Measurements from ENCODE around the gene TRIM47.
"Not testable (repeated sequence)": the region's sequence is repeated elsewhere in the genome, so short reads cannot be mapped to it uniquely, and the experiment has no call there.

Gene TRIM47

GRCh38 chr17:75869282-75870141 is 8.9 kb downstream of the TRIM47 start:
- no peak for TF ChIP-seq CTCF (IDR thresholded peaks at IDR 0.05; ENCODE audit: low read depth, low read length)
- H3K4me3 ChIP-seq (ENCODE audit: low read depth, low read length) = no peak overlapping the region
- H3K27me3 ChIP-seq = no peaks in the 10 kb centered on the region
- H3K36me3 ChIP-seq = no peaks in the 10 kb centered on the region
- DNase-seq = no peak
- H3K9me3 ChIP-seq = no peaks in the 10 kb centered on the region
- H3K4me1 ChIP-seq = no peaks in the 10 kb centered on the region; the same call in 1 of the 2 replicates

GRCh38 chr17:75868730-75869281 is 9.6 kb downstream of the TRIM47 start:
- not testable (repeated sequence) for H3K4me3 ChIP-seq (ENCODE audit: low read depth, low read length); H3K4me1 ChIP-seq; H3K36me3 ChIP-seq; DNase-seq; H3K27me3 ChIP-seq; H3K9me3 ChIP-seq

DNA sequence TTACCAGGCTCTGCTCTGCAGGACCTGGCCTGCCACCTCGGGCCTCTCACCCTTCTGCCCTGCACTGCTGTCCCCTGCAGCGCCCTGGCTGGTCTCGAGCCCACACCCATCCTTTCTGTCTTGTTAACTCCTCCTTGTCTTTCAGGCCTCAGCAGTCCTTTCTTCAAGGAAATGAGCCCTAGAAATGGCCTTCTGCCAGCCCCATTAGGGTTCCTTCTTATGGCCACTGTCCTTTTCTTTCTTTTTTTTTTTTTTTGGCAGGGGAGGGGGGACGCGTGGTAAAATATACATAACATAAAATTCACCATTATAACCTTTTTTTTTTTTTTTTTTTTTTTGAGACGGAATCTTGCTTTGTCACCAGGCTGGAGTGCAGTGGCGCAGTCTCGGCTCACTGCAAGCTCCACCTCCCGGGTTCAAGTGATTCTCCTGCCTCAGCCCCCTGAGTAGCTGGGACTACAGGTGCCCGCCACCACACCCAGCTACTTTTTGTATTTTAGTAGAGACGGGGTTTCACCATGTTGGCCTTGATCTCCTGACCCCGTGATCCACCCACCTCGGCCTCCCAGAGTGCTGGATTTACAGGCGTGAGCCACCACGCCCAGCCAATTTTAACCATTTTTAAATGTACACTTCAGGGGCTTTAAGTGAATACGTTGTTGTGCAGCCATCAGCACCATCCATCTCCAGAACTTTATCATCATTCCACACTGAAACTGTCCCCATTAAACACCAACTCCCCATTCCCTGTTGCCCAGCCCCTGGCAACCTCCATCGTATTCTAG is 12.8 kb downstream of the TRIM47 start:
- H3K4me3 ChIP-seq (ENCODE audit: low read depth, low read length); H3K27me3 ChIP-seq; H3K4me1 ChIP-seq; H3K36me3 ChIP-seq; DNase-seq; H3K9me3 ChIP-seq: not testable (repeated sequence)

DNA sequence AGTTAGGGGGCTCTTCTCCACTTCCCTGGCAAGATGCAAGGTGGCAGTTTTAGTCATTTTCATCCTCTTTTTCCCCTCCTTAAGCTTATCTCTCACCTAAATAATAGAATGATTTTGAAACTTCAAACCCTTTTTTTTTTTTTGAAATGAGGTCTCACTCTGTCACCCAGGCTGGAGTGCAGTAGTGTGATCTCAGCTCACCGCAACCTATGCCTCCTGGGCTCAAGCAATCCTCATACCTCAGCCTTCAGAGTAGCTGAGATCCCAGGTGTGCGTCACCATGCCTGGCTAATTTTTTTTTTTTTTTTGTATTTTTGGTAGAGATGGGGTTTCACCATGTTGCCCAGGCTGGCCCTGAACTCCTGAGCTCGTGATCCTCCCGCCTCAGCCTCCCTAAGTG is 13.5 kb downstream of the TRIM47 start:
- H3K4me3 ChIP-seq (ENCODE audit: low read depth, low read length); H3K9me3 ChIP-seq; H3K4me1 ChIP-seq; DNase-seq; H3K27me3 ChIP-seq; H3K36me3 ChIP-seq: not testable (repeated sequence)

DNA sequence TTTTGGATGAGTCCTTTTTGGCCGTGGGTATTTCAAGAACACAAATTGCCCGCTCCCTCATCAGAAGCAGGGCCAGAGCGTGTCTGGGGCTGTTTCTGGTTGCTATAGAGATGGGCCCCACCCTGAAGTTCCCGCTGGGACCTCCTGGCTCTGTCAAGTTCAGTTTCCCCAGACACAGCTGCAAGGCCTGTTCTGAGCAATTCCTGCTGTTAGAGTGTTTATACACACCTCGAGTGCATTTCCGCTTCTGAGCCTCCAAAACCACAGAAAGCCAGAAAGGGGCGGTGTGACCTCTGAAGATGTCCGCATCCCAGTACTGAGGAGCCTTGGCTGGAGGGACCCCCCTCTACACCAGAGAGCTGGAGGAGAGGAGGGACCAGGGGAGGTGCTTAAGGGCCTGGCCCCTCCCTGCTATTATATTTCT is 13.9 kb downstream of the TRIM47 start:
- Histone ChIP-seq H3K36me3 (no peaks in the 10 kb centered on the region), H3K4me1 (no peaks in the 10 kb centered on the region; the same call in 1 of the 2 replicates), H3K4me3 (ENCODE audit: low read depth, low read length) (no peak overlapping the region), H3K9me3 (no peaks in the 10 kb centered on the region), H3K27me3 (no peaks in the 10 kb centered on the region)
- TF ChIP-seq CTCF (IDR thresholded peaks at IDR 0.05; ENCODE audit: low read depth, low read length) = no peak
- DNase-seq = no peak

DNA sequence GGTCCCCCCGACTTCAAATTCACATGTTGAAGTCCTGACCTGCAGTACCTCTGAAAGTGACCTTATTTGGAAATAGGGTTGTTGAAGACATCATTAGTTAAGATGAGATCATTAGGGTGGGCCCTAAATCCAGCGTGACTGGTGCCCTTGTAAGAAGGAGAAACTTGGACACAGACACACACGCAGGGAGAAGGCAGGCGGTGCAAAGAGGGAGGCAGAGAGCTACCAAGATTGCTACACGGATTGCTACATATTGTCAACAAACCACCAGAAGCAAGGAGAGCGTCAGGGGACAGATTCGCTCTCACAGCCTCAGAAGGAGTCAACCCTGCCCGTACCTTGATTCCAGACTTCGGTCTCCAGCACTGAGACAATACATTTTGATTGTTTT is 16.5 kb downstream of the TRIM47 start:
- H3K27me3 ChIP-seq = no peaks in the 10 kb centered on the region
- H3K9me3 ChIP-seq = no peaks in the 10 kb centered on the region
- H3K36me3 ChIP-seq = no peaks in the 10 kb centered on the region
- no peak for TF ChIP-seq CTCF (IDR thresholded peaks at IDR 0.05; ENCODE audit: low read depth, low read length)
- DNase-seq = no peak
- no peaks in the 10 kb centered on the region; the same call in 1 of the 2 replicates for H3K4me1 ChIP-seq
- no peak overlapping the region for H3K4me3 ChIP-seq (ENCODE audit: low read depth, low read length)

- H3K4me1 ChIP-seq; H3K4me3 ChIP-seq (ENCODE audit: low read depth, low read length); DNase-seq; H3K9me3 ChIP-seq; H3K27me3 ChIP-seq; H3K36me3 ChIP-seq: not testable (repeated sequence)
Observed at GRCh38 chr17:75859358-75859757, 19.0 kb downstream of the TRIM47 start.
